ENCODE data around the gene PFKL.
"Not testable (repeated sequence)": the region's sequence is repeated elsewhere in the genome, so short reads cannot be mapped to it uniquely, and the experiment has no call there.

PFKL gene

GRCh38 chr21:44327603-44327974, 27.7 kb downstream of the PFKL start:
- DNase-seq (ENCODE audit: low read depth, low spot score): no peak

DNA sequence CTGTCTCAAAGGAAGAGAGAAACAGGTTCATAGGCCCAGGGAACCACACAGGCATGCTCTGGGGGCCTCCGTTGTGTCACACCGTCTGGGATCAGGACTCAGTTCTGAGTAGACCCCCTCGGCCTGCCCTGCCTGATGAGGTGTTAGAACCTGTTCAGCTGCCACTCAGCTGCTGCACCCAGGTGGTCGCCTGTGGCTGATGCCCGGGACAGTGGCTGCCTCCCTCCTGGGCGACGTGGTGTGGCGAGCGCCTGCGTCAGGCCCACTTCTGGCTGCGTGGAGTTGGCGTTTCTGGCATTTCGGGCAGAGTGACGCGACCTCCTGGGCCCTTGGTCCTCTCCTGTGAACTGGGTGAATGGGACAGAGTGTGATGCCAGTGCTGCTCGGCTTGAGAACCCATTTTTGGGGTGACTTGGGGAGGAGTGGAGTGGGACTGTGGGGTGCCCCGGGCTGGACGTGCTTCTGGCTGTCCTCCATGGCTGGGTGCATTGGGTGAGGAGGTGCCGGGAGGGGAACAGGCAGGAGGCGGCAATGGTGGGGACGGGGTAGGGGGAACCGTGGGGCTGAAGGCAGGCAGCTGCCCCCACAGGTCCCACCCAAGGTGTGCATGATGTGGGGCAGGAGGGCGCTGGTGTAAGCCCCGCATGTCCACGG, 28.5 kb downstream of the PFKL start:
- no peak for DNase-seq (ENCODE audit: low read depth, low spot score)

DNA sequence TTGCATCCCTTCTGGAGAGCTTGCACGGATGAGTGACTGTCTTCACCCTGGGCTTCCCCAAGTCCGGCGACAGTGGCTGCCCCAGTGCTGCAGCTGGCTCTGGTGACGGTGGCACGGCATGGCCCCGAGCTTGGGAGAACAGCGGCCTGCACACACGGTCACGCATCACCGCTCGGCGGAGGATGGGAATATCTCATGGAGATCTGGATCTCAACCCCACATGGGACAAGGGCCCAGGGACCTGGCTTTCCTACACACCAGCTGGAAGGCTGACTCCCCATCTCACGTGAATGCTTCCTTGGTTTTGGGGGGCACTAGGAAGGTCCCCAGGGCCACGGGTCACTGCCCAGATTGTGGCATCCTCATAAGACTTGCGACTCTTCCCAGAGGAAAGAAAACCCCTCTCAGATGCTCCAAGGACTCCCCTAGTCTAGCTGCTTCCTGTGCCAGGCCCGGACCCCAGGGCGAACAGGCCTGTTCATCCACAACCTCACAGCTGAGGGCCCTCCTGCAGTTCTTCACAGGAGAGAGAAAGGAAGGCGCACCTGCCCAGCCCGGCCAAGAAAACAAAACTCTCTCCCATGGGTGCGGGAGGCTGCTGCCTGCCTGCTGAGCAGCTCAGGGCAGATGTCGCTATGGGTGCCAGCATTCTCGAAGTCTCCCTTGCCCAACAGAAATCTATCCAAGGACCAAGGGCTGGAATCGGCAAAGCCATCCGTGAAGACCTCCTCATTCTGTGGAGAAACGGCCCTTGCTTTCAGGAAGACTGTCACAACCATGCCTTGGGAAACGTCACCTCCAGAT, 29.4 kb downstream of the PFKL start:
- DNase-seq (ENCODE audit: low read depth, low spot score): no peak

- no peak for DNase-seq (ENCODE audit: low read depth, low spot score)
These were observed 30.3 kb downstream of the PFKL start for GRCh38 chr21:44329971-44330681.

DNA sequence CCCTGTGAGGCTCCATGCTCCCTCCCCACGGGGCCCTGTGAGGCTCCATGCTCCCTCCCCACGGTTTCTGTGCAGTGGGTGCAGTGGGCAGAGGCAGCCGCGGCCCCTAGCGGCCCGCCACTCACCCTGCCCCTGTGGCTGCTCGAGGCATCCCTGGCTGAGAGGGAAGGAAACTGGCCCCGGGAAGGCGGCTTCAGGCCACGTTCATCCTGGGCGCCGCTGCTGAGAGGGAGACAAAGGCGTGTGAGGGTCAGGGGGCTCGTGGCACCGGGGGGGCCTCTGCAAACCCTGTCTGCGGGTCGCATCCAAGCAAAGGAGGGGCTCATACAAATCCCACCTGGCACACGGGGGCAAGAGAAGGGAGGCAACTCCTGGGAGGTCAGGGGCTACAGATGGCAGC, 30.8 kb downstream of the PFKL start:
- DNase-seq (ENCODE audit: low read depth, low spot score): no peak

DNA sequence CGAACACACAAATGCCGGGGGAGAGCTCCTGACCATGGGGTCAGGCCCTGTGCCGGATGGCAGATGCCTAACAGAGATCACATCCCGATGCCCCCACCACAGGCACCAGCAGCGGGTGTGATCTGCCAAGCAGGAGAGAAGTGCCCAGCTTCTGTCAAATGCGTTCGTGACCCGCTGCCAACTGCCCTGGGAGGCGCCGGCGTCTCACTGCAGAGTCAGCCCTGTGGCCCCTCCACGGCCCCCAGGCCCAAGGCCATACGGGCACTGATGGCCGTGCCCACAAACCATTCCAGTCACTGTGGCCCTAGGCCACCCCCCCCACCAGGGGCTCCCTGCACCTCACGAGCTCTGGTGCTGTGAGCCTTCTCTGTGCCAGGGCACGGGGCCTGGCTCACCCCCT, 31.4 kb downstream of the PFKL start:
- no peak for DNase-seq (ENCODE audit: low read depth, low spot score)

GRCh38 chr21:44331650-44332307, 31.9 kb downstream of the PFKL start:
- DNase-seq (ENCODE audit: low read depth, low spot score): no peak

- no peak for DNase-seq (ENCODE audit: low read depth, low spot score)
These were observed 32.5 kb downstream of the PFKL start for GRCh38 chr21:44332383-44332782.

DNA sequence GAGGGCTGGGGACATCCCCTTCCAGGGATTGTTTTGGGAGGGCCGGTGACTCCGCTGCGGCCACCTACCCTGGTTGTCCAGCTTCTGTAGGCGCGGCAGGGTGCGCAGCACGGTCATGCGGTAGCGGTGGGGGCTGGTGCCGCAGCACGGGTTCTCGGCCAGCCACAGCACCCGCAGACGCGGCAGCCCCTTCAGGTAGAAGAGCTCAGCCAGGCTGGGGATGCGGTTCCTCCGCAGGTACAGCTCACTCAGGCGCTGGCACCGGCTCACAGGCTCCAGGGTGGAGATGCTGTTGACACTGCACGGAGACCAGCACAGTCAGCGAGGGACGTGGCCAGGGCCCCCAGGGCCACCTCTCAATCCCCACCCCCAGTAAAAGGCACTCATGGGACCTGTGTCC, 33.1 kb downstream of the PFKL start:
- no peak for DNase-seq (ENCODE audit: low read depth, low spot score)

DNA sequence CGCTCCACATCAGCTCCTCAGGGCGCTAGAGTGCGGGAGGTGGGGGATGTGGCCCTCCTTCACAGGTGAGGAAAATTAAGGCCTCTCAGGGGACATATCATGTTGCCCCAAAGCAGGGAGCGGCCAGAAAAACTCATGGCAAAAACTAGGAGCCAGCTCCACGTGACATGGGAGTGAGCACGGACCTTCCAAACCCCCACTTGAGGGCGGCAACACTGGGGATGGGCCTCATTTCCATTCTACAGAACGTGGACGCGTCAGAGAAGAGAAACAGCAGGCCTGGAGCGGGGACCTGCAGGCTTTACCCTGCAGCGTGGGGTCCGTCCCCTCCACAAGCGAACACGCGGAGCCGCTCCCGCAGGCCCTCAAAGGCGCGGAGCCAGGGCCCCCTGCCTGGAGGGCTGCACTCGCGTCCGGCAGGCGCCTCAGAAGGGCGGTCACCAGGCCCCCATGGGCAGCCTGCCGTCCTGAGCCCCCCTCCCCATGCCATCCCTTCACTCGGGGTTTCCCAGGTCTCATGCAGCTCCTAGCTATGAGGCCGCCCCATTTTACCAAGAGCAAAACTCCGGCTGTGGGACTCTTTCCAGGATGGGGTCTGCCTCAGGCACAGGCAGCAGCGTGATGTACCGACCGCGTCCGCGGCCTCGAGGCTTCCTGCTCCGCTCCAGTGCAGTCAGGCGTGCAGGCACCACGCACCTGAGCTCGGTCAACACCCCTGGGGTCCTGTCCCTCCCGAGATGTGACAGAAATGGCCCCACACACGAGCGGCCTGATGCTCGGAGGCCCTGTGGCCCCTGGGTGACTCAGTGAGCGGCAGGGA, 33.9 kb downstream of the PFKL start:
- no peak for DNase-seq (ENCODE audit: low read depth, low spot score)

DNA sequence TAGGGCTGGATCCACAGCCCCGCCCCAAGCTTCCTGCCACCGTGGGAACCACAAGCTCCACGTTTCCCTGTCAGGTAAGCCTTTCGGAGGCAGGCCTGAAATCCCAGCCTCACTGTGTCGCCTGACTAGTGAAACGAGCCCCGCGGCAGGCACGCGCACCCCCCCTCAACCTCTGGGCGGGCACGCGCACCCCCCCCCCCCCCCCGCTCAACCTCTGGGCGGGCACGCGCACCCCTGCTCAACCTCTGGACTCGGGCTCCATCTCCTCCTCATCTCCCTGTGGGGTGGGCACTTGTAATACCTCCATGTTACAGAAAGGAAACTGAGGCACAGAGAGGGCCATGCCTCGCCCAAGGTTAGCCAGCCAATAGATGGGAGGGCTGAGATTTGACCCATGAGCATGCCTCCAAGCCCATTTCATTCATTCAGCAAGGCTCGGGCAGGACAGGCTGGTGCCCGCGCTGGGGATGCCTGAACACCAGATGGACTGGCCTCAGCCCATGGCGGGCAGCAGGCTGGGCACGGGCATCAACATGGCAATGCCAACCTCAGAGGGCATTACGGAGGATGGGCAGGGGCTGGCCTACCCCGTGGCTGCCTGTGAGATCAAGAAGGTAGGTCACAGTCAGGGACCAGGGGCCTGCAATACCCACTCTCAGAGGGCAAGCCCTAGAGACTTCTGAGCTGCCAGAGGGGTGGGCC, 34.6 kb downstream of the PFKL start:
- DNase-seq (ENCODE audit: low read depth, low spot score): no peak

- no peak for DNase-seq (ENCODE audit: low read depth, low spot score)
These were observed 35.6 kb downstream of the PFKL start for GRCh38 chr21:44335266-44336059.

DNA sequence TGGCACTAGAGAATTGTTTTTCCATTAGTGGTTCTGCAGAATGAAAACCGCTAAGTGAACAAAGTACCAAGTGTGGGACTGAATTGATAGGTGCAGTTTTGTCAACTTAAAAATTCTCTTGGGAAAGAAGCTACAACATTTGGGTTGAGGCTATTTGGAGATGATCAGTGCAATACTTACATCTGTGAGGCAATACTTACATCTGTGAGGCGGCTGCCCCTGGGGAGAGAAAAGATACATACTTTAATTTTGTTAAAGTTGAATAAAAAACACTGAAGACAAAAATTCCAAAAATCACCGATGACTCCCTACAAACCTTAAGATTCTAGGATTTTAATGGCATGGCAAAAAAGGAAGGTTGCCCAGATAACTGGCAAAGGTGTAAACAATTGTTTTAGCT, 37.6 kb downstream of the PFKL start:
- no peak for DNase-seq (ENCODE audit: low read depth, low spot score)

GRCh38 chr21:44337941-44338895, 38.4 kb downstream of the PFKL start:
- peak; percentile 61 for DNase-seq (ENCODE audit: low read depth, low spot score)

DNA sequence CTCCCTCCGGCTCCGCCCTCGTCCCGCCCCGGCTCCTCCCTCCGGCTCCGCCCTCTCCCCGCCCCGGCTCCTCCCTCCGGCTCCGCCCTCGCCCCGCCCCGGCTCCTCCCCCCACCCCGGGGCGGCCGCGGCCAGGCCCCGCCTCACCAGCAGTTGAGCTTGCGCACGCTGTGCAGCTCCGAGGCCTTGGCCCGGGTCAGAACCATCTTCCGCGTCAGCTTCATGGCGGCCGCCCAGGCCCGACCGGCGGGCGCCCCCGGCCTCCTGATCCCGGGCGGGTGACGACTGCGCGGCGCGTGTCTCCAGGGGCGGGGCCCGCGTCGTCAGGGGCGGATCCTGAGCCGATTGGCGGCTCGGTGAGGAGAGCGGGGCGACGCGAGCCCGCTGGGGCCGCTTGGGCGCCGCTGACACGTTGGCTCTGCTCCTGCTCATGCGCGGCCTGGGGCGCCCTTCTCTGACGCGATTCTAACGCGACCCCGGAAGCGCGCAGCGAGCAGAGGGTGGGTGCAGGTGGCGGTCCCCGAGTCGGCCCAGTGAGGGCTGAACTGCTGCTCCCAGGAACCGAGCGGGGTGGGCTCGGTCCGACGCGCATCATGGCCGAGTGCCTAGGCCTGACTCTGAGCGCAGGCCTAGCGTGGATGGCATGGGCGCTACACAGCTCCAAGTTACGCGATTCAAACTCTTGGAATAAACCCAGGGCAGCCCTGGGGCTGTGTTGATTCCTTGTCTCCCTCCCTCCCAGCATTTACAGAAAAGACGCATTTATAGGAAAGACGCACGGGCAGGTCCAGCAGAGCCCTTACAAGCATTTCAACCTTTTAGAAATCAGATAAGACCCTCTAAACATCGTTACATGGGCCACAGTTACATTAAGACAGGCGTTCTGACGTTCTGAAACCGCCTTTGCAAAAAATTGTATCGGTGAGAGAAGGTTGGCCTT, 39.4 kb downstream of the PFKL start, which contains the start of gene CFAP410:
Gene CFAP410, minus strand, starts transcription at position 420 of the 940 bp plus-strand sequence. Its CDS starts 196 bp downstream, at position 224.
- DNase-seq (ENCODE audit: low read depth, low spot score): peak; percentile 99

- not testable (repeated sequence) for DNase-seq (ENCODE audit: low read depth, low spot score)
These were observed 42.0 kb downstream of the PFKL start for GRCh38 chr21:44341726-44342458.

- not testable (repeated sequence) for DNase-seq (ENCODE audit: low read depth, low spot score)
These were observed 43.1 kb downstream of the PFKL start for GRCh38 chr21:44342981-44343380.

All from astrocyte of the hippocampus (primary cell).